ENCODE results near the gene LRP6.

GRCh38 chr12:12282202-12282601, 15.4 kb upstream of the LRP6 start:
- TF ChIP-seq CTCF (IDR thresholded peaks at IDR 0.05) (no peak), POLR2A (IDR thresholded peaks at IDR 0.05) (no peak)
